NCI-H69 (cell line): ENCODE results near the gene SFXN5.

Experiments
- DNase-seq: peaks from one replicate; lab custom pipeline; 2025; lab: John Stamatoyannopoulos, UW

SFXN5 gene

DNA sequence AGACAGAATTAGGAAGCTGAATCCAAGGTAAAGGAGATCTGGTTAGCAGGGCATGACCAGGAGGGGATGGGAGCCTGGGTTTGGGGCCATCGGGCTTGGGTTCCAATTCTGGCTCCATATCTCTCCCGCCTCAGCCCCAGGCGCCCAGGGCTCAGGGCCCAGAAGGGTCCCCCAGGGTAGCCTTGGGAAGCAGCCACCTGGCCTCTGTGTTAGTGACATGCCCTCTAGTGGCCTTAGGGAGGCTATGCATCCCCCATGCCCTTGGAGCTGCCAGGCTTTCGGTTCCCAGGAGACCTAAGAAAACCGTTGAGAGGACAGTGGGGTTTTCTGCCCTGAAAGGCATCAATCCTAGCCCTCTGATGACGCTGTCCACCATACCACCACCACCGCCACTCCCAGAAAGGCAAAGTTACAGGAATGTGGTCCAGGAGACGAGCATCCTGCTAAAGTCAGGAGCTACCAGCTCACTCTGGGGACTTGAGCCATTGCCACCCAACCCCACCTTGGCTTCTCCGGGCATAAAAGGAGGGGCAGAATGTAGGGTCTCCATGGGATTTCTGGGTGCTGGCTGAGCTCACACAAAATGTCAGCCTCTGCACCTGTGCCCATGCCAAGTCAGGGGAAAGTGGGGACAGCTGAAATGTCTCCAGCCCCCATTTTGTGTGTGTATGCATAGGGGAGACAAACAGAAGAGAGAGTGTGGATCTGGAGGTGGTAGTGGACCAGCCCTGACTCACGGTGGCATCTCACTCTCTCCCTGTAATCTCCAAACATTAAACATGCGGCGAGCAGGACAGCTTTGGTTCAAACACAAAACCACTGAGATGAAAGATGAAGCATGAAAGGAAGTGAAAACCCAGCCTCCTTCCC lies 97.7 kb downstream of the SFXN5 start:
- DNase-seq = peak; percentile 77

DNA sequence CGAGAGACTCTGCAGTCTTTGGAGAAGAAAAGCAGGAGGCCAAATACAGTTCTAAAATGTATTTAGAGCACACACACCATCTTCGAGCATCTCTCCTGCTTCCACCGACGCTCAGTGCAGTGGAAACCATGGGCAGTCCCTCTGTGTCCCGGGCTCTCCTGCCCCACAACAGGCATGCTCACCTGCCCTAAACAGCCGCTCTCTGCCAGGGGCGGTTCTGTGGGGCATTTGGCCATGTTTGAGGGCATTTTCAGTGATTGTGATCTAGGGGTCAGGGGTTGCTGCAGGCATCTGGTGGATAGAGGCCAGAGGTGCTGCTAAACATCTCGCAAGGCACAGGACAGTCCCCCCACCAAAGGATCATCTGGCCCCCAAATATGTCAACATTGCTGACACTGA lies 98.4 kb downstream of the SFXN5 start:
- no peak for DNase-seq

DNA sequence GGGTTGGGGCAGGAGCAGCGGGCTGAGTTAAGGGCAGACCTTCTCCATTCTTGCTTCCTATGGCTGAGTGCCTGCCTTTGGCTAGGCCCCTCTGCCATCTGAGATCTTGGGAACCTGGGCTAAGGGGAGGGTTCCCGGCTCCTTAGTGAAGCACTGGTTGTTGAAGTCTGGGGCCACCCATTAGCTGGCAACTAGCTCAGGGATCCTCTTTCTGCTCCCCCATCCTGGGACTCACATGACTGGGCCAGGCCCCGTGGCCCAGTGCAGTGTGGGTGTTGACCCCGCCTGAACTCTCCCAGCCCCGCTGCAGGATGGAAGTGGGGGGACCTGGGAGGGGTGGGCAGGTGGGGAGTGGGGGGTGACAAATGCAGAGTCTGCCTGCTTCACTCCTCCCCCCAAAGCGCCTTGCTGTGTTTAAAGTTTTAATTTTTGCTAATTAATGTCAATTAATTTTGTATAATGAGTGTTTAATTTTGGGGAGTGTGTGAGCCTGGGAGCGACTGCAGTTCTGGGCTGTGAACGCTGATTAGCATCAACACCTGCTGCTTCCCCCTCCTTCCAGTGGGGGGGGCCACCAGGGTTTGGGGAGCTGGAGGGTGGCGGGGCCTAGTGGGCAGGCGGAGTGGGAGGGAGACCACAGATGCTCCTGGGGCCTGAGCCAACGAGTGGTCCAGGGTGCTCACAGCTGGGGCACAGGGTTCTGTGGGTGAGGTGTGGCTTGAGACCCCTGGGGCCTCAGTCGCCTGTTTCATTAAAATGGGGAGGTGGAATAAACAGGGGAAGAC lies 99.0 kb downstream of the SFXN5 start:
- no peak for DNase-seq

DNA sequence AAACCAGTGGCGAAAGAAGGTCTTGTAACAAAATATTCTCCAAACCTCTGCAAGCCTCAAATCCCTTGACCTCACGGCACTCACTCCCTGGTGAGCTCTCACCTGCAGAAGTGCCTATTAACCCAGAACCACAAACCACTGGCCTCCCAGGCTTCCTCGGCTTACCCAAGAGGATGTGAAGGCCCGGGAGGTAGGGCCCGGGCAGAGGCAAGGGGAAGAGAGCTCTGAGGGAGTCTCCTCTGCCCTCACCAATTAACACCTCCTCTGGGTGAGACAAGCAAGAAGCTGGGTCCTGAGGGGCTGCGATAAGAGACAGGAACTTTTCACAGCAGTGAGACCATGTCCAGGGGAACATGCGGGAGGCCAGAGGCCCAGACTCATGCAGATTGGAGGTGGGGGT lies 100.5 kb downstream of the SFXN5 start:
- no peak for DNase-seq

DNA sequence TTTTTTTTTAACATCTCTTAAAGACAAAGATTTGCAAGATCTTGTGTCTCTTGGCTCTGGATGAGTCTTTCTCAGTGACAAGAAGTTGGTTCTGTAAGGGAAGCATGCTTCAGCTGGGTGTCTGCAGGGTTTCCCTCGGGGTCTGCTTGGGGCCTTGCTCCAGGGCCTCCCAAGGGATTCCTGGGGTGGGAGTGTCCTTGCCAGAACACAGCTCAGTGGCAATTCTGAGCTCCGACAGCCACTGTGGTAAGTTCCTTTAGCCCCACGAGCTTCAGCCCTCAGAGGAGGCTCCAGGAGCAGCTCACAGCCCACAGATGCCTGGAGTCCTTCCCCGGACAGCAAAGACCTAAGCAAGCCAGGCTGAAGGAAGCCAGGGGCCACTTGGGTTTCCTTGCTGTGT lies 101.8 kb downstream of the SFXN5 start:
- DNase-seq = no peak

DNA sequence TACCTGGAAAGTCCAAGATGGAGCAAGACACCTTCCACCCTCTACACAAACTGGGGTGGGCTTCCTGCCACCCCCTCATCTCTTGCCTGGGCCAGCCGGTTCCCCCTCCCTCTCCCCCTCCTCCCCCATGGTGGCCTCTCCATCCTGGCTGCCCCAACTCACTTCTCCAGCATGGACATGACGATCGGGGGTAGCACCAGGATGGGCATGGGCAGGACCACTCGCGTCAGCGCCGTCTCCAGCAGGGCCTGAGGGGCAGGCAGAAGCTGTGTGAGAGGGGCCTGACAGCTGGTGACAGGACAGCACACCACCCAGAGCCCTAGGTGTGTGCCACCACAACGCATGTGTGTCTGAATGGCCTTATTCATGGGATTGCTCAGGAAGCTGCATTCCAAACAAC lies 103.2 kb downstream of the SFXN5 start:
- no peak for DNase-seq

DNA sequence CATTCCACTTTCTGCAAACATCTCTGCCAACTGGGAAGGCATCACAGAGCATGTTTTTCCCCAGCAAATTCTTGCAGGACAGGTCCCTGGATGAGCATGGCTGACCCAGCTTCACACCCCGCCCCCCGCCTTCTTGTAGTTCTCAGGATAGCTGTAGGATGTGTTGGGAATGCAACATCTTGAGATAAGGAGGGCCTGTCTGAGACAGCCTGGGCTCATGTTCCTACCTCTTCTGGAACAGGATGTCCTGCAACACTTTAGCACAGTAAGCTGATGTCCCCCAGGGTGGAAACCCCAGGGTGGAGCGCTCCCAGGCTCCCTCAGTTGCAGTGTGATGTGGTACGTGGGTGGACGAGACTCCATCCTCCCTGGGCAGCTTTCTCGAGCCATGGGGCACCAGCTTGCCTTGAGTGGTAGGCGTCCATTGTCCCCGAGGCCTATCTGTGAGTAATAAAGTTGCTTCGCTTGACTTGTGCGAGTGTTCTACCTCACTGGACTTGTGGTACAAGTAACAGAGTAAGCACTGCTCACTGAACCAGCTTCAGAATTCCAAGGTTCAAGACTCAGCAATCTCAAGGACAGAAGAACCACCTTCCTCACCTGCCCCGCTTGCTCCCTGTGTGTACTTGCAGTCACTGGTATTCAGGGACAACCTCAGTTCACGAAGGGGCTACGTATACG lies 105.6 kb downstream of the SFXN5 start:
- no peak for DNase-seq

DNA sequence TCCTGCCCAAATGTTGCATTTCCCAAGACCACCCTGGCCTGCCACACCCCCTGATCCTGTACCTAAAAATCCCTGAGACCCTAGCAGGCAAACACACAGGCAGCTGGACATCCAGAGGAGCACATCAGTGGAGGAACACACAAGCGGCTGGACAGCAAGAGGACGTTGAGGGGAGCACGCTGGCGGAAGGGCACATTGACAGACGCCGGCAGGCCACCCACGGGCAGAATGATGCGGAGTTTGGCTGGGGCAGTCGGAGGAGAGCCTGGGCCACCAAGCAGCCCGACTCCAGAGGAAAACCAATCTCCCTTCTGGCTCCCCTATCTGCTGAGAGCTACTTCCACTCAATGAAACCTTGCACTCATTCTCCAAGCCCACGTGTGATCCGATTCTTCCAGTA lies 106.5 kb downstream of the SFXN5 start:
- no peak for DNase-seq

DNA sequence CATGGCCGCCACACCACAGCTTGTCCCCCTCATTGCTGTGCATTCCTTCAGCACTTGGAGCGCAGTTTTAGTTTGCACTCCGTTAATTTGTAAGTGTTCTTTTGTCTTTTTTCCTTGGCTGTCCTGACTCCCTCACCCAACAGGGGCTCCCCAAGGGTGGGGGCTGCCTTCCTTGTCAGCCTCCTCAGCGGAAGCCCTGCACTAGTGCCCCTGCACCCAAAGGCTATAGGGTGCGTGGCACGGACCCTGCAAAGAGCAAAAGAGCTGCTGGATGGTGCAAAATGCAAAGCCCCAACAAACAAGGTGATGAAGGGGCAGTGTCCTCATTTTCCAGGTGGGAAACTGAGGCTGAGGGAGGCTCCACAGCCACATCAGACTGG lies 107.4 kb downstream of the SFXN5 start:
- no peak for DNase-seq

DNA sequence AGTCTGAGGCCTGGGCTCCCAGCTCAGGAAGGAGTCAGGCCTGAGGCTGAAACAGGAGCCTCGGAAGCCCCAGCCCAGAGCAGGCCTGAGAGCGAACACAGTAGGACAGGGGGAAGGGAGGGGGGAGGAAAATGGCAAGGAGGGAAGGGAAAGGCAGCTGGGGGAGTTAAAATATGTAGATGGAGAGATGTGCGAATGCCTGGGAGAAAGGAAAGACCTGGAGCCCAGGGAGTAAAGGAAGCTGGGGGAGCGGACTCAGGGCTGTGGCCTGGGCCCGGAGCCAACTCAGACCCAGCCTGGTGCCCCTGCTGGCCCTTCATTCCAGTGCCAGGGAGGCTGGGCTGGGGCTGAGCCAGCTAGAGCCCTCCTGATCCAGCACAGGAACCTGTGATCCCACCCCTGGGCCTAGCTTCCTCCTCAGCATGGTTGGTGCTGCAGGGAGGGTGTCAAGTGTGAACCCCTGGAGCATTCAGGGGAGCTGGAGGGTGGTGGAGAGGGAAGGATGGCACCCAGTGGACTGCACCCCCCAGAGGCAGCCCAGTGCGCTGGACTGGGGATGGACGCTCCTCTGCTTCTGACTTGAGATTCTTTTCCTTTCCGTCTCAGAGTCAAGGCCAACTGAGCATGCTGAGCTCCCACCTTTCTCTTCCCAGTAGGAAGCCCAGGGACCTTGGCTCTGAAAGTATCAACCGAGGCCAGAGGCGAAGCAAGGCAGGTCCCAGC lies 107.9 kb downstream of the SFXN5 start:
- peak; percentile 47 for DNase-seq

DNA sequence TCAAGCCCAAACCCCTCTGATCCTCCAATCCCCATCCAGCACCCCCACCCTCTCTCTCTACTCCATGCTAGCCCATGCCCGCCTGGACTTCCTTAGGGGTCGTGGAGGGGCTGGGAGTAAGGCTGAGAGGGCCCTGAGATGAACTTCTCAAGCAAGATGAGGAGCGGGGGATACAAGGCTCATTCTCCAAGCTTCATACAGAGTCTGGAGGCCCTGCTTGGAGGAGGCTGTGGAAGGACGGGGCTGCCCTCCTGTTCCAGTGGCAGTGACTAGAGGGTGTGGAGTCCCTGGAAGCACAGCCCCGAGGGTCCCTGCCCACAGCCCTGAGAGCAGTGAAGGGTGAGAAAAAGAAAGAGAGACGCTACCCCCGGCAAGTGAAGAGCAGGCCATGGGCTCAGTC lies 108.6 kb downstream of the SFXN5 start:
- DNase-seq = no peak

DNA sequence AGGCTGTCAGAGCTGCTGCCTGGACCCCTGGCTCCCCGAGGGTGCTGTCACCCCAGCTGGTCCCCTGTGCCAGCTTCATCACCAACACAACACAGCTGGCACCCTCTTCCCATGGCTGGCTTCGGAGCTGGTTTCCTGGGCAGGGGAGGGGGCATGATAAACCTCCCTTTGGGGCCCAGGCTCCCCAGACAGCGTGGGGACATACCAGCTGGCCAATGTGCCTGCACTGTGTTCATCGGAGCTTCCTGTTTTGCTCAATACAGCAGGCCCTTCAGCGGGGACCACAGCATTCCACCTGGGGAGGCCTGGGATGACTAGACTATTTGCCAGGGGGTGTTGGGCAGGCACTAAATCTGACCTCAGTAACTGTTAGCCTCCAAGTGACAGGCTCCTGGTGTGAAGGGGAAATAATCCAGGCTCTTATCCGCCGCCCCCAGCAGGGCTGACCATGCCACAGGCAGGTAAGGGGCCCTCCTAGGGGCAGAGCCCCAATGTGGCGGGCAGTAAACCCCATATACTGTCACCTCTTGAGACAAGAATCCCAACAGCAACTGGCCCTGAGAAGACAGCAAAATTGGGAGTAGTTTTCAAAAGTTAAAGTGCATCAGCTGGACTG lies 109.6 kb downstream of the SFXN5 start:
- no peak for DNase-seq

DNA sequence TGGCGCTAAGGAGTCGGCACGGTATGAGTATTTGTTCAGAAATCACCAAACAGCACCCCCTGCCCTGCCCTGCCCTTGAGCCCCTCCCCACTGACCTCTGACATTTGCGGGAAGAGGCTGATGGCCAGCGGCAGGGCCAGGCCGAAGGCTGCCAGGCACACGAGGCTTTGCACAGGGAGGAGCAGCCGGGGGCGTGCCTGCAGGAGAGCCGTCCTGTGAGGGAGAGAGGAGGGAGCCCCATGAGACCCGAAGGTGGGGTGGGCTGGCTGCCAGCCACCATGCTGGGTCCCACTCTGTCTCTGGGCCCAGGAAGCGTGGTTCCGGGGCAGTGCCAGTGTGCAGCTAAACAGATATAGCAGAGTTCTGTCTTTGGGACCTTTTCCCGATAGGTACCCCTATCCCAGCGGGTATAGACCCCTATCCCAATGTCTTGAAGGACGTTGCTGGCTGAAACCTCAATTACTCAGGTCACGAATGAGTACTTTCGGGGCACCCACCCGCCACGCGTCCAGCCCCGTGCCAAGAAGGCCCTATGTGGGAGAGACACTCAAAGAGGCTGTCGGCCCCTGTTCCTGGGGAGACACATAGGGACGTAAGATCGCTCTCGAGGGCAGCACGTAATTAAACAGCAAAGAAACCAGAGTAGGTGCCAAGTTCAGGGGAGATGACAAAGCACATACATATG lies 110.3 kb downstream of the SFXN5 start:
- DNase-seq = no peak

DNA sequence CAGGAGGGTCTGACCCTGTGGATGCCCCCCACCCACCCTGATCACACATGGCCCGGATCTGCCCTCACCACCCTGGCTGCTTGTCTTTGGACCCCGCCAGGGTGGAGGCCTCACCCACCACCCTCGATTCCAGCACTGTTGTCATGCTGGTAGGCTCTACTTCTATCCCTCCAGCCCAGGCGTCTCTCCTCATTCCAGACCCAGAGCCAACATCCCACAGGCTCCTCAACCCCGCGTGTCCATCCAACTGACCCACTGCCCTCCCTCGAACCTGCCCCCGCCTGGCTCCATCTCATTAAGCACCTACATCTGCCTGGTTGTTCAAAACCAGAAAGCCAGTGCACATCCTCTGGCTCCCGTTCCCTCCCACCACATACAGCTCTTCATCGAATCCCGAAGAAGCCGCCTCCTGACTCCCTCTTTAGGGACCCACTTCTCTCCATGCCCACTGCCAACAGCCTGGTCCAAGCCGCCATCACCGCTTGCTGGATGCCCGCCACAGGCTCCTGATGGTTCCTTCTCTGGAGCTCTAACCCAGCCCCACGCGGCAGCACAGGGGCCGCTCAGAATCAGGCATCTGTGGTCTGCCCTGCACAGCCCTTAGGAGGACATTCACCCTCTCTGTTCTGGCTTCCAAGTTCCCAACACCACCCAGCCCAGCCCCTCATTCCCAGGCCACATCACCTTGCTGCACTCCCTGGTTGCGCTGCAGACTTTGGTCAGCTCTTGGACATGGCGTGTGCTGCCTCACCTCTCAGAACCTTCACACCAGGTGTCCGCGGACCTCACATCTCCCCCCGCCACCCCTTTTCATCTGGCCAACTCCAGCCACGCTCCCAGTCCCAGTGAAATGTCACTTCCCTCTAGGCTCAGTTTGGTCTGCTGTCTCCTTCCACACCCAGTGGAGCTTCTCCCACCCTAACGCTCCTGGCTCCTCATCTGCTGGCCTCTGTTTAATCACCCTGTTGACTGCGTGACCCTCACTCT lies 111.2 kb downstream of the SFXN5 start:
- no peak for DNase-seq

DNA sequence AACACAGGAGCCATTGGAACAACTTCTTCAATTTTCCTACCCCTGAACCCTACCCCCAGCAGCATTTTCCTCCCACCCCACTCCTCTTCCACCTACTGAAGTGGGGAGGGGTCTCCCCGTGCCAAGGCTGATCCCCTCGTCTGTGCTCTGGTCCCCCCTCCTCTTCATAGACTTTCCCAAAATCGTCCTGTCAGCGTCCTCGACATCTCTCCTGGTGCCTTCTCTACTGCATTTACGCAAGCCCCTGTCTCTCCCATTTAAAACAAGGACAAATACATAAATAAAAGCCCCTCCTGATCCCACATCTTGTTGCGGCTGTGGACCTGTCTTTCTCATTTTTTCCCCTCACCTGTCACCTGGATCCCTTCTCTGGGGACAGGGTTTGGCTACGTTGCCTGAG lies 112.0 kb downstream of the SFXN5 start:
- DNase-seq = no peak

DNA sequence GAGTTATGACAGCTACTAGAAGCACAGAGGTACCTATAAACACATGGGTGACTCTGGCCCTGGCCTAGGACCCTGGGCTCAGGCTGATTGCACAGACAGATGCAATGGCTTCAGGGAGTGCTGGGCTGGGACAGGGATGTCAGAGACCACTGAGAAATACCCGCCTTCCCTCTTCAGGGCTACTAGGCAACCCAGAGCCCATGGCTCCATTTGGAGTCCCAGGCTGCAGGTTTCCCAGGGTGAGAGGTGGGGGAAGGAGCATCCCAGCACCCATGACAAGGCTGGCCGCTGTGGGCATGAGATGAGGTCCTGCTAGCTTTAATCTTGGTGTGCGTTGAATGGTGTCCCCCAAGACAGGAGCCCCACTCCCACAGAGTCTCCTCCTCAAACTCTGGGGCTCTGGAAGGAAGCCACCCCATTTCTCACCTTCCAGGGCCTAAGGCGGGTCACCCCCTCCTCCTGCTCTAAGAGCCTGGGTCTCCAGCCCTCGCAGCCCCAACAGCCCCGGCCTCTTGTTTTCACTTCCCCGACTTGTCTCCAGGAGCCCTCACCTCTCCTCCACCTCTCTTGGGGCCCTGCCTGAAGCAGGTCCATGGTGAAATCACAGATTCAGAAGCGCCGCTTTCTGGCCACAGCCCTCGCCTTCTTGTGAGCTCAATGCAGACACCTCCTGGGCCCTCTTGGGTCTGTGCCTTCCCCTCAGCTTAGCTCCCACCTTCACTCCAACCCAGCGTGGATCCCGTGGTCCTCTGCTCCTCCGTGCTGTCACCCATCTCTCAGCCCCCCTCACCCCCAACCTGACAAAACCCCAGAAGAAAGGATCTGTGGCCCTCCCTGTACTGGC lies 112.7 kb downstream of the SFXN5 start:
- no peak for DNase-seq

DNA sequence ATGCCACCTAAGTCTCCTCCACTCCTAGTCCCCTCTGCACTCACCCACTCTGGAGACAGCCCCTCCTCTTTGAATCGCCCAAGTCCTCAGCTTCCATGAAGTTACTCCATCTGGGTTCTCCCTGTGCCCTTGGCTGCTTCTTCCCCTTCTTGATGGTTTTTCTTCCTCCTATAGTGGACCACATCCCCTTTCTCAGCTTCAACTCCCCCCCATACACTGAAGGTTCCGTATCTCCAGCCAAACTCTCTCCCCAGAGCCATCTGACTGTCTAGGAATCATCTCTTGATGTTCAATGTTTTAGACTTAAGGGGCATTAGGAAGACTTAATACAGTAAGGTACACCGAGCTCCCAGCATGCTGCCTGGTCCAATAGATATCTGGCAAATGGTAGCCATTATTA lies 114.6 kb downstream of the SFXN5 start:
- no peak for DNase-seq

DNA sequence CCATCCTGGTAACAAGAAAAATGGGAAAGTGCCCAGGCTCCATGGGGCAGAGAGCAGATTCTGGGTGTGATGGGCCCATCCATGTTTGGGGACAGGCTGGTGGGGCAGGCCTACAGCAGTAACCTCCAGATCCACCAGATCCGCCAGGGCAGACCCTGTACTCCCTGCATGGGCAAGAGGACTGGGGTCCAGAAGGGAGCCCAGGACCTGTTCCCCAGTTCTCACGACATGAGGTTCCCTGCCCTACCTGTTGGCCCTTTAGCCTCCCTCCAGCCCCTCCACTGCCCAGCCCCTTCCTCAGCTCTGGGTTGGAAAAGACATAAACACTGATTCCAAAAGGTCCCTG lies 115.5 kb downstream of the SFXN5 start:
- DNase-seq = no peak
